HG03469 (cell line): ENCODE results near the gene RNF135.
"Not testable (repeated sequence)": the region's sequence is repeated elsewhere in the genome, so short reads cannot be mapped to it uniquely, and the experiment has no call there.

Source experiments
- ATAC-seq: cut with Tn5 transposase; IDR thresholded peaks from one replicate; pipeline ENCODE4 v1.9.1; 2021; ENCODE audit warnings: mild to moderate bottlenecking, moderate library complexity, moderate number of reproducible peaks; ENCODE audit not compliant: unreplicated experiment

RNF135 gene

GRCh38 chr17:30954046-30954830 is 16.6 kb upstream of the RNF135 start:
- ATAC-seq: no peak

DNA sequence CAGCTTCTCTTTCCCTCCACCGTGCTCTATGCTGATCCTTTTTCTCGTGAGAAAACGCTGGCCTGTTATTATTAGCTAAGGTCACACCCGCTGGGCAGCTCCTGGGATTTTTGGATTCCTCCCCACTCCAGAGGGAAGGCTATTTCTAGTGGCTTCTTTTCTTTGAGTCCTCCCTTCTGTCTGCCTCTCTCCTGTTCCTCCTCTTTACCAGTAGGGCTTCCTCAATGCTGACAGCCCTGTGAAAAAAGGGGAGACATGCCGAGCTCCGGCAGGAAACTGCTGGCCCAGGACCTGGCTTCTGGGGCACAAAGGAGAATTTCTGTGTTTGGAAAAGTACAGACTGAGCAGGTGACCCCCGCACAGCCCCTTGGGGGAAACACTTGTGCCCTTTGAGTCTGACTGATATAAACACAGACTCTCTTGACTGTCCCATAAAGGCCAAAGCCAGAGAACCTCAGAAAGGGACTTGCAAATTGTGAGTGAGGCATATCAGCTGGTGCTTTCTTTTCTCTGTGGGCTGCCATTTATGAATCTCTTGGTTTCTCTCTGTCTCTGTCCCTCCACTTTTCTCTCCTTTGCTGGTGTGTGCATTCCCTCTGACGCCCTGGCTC is 14.0 kb upstream of the RNF135 start:
- ATAC-seq: no peak

DNA sequence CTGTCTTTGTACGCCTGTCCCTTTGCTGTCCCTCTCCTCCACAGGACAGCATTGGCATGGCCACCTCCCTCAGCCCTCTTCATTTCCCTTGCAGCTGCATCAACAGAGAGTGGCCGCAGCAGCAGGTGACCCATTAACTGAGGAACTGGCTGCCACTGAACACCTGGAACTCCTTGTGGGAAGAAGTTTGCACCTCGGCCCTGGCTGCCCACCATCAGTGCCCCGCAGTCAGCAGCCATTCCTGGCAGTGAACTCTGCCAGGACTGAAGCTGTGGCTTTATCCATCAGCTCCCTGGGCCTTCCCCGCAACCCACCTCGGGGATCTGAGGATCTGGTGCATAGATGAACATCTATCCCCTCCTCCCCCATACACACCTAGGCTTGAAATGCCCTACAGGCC is 13.1 kb upstream of the RNF135 start:
- no peak for ATAC-seq

- ATAC-seq: no peak
Measured at GRCh38 chr17:30958187-30958586, 12.7 kb upstream of the RNF135 start.

DNA sequence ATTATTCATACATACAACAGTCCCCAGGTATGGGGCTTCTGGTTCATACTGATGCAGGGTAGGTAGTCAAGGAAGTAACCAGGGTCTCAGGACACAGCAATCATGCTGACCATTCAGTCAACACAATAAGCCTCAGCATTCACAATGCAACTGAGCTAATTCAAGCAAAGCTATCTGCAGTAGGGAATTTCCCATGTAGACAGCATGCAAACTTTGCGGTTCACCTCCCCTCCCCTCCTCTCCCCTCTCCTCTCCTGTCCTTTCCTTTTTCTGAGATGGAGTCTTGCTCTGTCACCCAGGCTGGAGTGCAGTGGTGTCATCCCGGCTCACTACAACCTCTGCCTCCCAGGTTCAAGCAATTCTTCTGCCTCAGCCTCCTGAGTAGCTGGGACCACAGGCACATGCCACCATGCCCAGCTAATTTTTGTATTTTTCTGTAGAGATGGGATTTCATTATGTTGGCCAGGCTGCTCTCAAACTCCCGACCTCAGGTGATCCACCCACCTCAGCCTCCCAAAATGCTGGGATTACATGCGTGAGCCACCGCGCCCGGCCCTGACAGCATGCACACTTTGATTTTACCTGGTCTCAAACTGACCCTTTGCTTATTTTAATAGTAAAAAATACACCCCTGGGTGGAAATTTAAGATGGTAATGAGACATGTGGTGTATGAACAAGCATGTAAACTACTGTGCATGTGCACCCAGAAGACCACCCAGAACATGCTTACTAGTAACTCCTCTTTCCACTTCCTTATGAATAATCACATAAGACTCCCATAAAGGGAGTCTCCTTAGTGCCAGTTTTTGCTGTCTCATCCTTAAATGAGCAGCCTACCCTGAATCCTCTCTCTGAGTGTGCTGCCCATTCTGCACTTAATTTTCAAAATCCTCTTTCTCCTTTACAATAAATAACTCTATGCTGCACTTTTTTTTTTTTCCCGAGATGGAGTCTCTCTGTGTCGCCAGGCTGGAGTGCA is 9.3 kb upstream of the RNF135 start:
- ATAC-seq: peak; percentile 65

GRCh38 chr17:30964312-30964711 is 6.5 kb upstream of the RNF135 start:
- not testable (repeated sequence) for ATAC-seq

DNA sequence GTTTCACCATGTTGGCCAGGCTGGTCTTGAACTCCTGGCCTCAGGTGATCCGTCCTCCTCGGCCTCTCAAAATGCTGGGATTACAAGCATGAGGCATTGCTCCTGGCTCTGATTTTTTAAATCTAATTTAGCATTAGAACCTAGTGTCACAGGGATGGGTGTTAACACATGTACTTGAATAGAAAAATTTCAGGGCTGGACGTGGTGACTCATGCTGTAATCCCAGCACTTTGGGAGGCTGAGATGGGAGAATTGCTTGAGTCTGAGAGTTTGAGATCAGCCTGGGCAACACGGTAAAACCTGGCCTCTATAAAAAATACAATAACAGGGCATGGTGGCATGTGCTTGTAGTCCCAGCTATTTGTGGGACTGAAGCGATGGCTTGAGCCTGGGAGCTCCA is 6.0 kb upstream of the RNF135 start:
- ATAC-seq: no peak

DNA sequence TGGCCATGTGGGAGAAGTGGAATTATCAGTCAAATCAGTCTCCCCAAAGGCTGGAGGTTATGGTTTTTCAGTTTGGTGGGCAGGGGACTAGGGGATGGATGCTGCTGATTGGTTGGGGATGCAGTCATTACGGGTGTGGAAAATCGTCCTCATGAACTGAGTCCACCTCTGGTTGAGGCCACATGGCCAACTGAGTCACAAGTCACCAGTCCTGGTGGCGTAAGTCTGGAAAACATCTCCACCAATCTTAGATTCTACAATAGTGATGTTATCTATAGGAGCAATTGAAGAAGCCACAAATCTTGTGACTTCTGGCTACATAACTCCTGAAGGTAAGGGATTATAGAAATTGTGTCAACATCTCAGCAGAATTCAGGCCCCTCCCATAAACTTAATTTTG is 5.2 kb upstream of the RNF135 start:
- no peak for ATAC-seq

GRCh38 chr17:30967911-30968310 is 2.9 kb upstream of the RNF135 start:
- ATAC-seq: not testable (repeated sequence)

DNA sequence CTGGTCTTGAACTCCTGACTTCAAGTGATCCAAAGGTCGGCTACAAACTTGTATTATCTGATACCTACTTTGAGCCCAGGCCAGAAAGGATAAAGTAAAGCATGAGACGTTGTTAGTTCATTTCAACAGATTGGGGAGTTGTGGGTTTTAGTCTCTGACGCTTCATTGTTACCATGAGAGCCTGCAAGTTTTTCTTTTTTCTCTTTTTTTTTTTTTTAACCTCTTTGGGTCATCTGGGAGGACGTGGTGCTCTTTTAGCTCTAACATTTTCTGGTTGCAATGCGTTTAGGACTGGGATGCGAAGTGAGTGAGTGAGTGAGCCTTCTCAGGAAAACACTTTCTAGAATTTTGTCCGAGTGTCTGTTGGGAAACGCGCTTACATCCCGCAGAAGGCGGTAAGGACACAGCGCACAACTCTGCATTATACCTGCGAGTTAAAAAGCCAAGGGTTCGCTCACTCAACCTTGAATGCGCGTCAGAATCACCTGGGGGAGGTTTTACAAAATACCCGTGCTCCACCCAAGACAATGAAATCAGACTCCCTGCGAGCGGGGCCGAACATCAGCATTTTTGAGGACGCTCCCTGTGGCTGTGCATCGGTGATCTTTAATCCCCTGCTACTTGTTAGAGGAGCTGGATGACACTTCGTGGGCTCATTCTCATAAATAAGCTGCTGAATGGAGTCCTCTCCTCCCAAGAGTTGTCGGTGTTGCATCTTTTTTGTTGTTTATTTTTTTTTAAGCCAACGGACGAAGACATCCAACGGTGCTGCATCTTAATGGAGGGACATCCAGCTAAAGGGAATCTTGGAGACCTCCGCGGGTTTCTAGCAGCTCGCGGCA is 629 bp upstream of the RNF135 start:
- ATAC-seq: no peak

- ATAC-seq: no peak
Measured at GRCh38 chr17:30975042-30975820, 4.4 kb downstream of the RNF135 start.

DNA sequence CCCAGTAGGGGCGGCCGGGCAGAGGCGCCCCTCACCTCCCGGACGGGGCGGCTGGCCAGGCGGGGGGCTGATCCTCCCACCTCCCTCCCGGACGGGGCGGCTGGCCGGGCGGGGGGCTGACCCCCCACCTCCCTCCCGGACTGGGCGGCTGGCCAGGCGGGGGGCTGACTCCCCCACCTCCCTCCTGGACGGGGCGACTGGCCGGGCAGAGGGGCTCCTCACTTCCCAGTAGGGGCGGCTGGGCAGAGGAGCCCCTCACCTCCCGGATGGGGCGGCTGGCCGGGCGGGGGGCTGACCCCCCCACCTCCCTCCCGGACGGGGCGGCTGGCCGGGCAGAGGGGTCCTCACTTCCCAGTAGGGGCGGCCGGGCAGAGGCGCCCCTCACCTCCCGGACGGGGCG is 9.1 kb downstream of the RNF135 start:
- ATAC-seq: not testable (repeated sequence)

- no peak for ATAC-seq
Measured at GRCh38 chr17:30981531-30982519, 11.0 kb downstream of the RNF135 start.

DNA sequence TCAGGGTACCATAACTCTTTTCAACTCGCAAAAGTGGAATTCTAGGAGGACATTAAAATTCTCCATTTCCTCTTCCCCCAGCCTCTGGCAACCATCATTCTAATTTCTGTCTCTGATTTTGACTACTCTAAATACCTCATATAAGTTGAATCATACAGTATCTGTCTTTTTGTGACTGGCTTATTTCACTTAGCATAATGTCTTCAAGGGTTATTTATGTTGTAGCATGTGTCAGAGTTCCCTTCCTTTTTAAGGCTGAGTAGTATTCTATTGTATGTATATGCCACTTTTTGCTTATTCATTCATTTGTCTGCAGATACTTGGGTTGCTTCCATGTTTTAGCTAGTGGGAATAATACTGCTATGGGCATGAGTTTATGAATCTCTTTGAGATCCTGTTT is 12.0 kb downstream of the RNF135 start:
- ATAC-seq: no peak

DNA sequence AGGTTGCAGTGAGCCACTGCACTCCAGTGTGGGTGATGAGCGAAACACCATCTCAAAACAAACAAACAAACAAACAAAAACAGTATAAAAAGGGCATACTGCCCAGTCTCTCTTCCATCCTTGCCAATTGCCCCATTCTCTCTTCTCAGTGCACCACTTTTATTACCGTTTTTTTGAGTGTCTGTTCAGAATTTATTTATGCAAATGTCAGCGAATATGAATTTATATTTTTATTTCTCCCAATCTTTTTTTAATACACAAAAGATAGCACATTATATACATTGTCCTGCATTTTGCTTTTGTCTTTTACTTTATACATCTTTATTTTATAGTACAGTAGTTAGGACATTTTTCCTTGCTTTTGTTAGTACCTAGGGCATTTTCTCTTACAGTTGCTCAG is 19.6 kb downstream of the RNF135 start:
- no peak for ATAC-seq

DNA sequence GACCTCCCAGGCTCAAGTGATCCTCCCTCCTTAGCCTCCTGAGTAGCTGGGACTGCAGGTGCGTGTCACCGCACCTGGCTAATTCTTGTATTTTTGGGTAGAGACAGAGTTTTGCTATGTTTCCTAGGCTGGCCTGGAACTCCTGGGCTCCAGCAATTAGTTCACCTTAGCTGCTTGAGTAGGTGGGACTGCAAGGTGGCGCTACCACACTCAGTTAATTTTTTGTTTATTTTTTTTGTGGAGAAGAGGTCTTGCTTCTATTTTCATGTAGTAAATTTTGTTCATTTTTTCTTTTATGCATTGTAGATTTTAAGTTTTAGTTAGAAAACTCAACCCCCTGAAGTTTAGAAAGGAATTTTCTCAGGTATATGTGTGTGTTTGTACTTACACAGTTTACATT is 21.7 kb downstream of the RNF135 start:
- ATAC-seq: no peak

- no peak for ATAC-seq
Measured at GRCh38 chr17:30995347-30995746, 24.5 kb downstream of the RNF135 start.

- ATAC-seq: no peak
Measured at GRCh38 chr17:30996486-30996885, 25.6 kb downstream of the RNF135 start.

- no peak for ATAC-seq
Measured at GRCh38 chr17:30997270-30997669, 26.4 kb downstream of the RNF135 start.
